Right renal cortex interstitium (tissue), 3 donors: ENCODE results near the gene SEC14L1. TPM values are rescaled to one million over a fixed set of nuclear protein-coding genes. Genes with fewer than 3 reads are reported as not detected.

Experiments used
- DNase-seq, 3 donors: peaks; one replicate each; pipeline ENCODE4 v3.0.0-alpha.2; 2013; ENCODE audit warnings: low read depth in 3 of 3, low spot score in 2 of 3
- polyA plus RNA-seq, 3 donors: library from polyadenylated mRNA; unstranded; fragments of 120-200 nt; gene quantifications; one replicate each; pipeline ENCODE4 v1.2.1, GENCODE V29; 2013; ENCODE audit not compliant: insufficient read length in 3 of 3

The SEC14L1 gene
- polyA plus RNA-seq, 3 donors, result 92.5 to 101 (median 97.3) TPM

- DNase-seq, result no peak
Measured at GRCh38 chr17:77210946-77211541, 70.3 kb downstream of the SEC14L1 start.

GRCh38 chr17:77211681-77212080 lies 70.9 kb downstream of the SEC14L1 start:
- DNase-seq, result no peak

GRCh38 chr17:77212081-77212832 lies 71.5 kb downstream of the SEC14L1 start:
- DNase-seq, result no peak

- no peak for DNase-seq
Measured at GRCh38 chr17:77212833-77213777, 72.3 kb downstream of the SEC14L1 start.

GRCh38 chr17:77213778-77214132 lies 73.0 kb downstream of the SEC14L1 start:
- no peak for DNase-seq

GRCh38 chr17:77214328-77214727 lies 73.6 kb downstream of the SEC14L1 start:
- DNase-seq, result no peak

- DNase-seq, result no peak
Measured at GRCh38 chr17:77214743-77215142, 74.0 kb downstream of the SEC14L1 start.

GRCh38 chr17:77215281-77215680 lies 74.5 kb downstream of the SEC14L1 start:
- no peak for DNase-seq

GRCh38 chr17:77216486-77216885 lies 75.7 kb downstream of the SEC14L1 start:
- no peak for DNase-seq

GRCh38 chr17:77217123-77217522 lies 76.4 kb downstream of the SEC14L1 start:
- DNase-seq, result no peak

GRCh38 chr17:77217566-77217965 lies 76.8 kb downstream of the SEC14L1 start:
- DNase-seq, result no peak

GRCh38 chr17:77218902-77219301 lies 78.1 kb downstream of the SEC14L1 start:
- DNase-seq, result no peak

GRCh38 chr17:77222356-77222755 lies 81.6 kb downstream of the SEC14L1 start:
- no peak for DNase-seq

- DNase-seq, result no peak
Measured at GRCh38 chr17:77223642-77224420, 83.1 kb downstream of the SEC14L1 start.

- no peak for DNase-seq
Measured at GRCh38 chr17:77225265-77225664, 84.5 kb downstream of the SEC14L1 start.

GRCh38 chr17:77227461-77228240 lies 86.9 kb downstream of the SEC14L1 start:
- DNase-seq, result no peak

- no peak for DNase-seq
Measured at GRCh38 chr17:77228241-77228752, 87.5 kb downstream of the SEC14L1 start.

- no peak for DNase-seq
Measured at GRCh38 chr17:77228816-77229215, 88.0 kb downstream of the SEC14L1 start.

- DNase-seq, result no peak
Measured at GRCh38 chr17:77229786-77230435, 89.1 kb downstream of the SEC14L1 start.
